HCT116 (cell line): ENCODE data around the gene NUP50. TPM values are rescaled to one million over a fixed set of nuclear protein-coding genes. Genes with fewer than 3 reads are reported as not detected.

Source experiments
- ATAC-seq: fragments of 200-7000 bp; cut with Tn5 transposase; 2 replicates; pipeline ENCODE4 v1.9.1; 2020; ENCODE audit warnings: mild to moderate bottlenecking, moderate library complexity
- BruUV-seq: library from RNA; stranded (reverse); fragments of 400-500 nt; replicated peaks from 2 replicates; lab custom pipeline; 2021; lab: Mats Ljungman, UMichigan
- CTCF ChIA-PET: fragments of 300-600 bp; sonication (Branson Sonifier 250); formaldehyde crosslinking; loops from one replicate; lab custom pipeline; 2021; ENCODE audit warnings: antibody characterized with exemption; lab: Charles Lee
- POLR2A ChIA-PET: fragments of 300-600, 350-600 bp; sonication (Branson Sonifier 250); formaldehyde crosslinking; loops from one replicate; lab custom pipeline; 2021; ENCODE audit warnings: antibody characterized with exemption; lab: Charles Lee
- RAD21 ChIA-PET, 2 experiments: fragments of 300-600 bp; sonication (Branson Sonifier 250); formaldehyde crosslinking; loops; one replicate each; lab custom pipeline; 2023; ENCODE audit warnings: low total read pairs in 2 of 2; ENCODE audit not compliant: uncharacterized antibody in 2 of 2, unreplicated experiment in 2 of 2, low non-redundant PET in 1 of 2; lab: Charles Lee
- DNase-seq: peaks from one replicate; pipeline ENCODE4 v3.0.0-alpha.2; 2010; ENCODE audit warnings: low read depth, low spot score
- H2AFZ ChIP-seq: fragments of 200-600 bp; shearing (Covaris generic), sonication (generic); 2 replicates; pipeline ENCODE4 v1.6.1; 2017; ENCODE audit warnings: low read depth, mixed run types, mixed read lengths, antibody characterized with exemption, low read length; ENCODE audit not compliant: poor library complexity, severe bottlenecking
- H3K27ac ChIP-seq: 2 replicates; pipeline ENCODE4 v1.5.1; 2012; ENCODE audit warnings: low read depth, low read length
- H3K27me3 ChIP-seq: fragments of 200-600 bp; sonication (generic); 2 replicates; pipeline ENCODE4 v1.6.1; 2016; ENCODE audit warnings: mixed run types, low read length, mixed read lengths; ENCODE audit not compliant: insufficient read depth
- H3K36me3 ChIP-seq, 2 experiments: fragments of 200-500 bp in 1 of 2; fragments of 200-600 bp in 1 of 2; sonication (Bioruptor generic) in 1 of 2; sonication (generic) in 1 of 2; 2 replicates each; pipeline versions ENCODE4 v1.5.1 to v1.6.1; 2014 to 2016; ENCODE audit warnings: low read length in 2 of 2, inconsistent platforms in 1 of 2, mixed read lengths in 1 of 2, mixed run types in 1 of 2; ENCODE audit not compliant: insufficient read depth in 2 of 2, control insufficient read depth in 1 of 2
- H3K4me1 ChIP-seq, 2 experiments: fragments of 200-600 bp in 1 of 2; sonication (generic) in 1 of 2; 2 replicates each; pipeline versions ENCODE4 v1.5.1 to v1.6.1; 2012 to 2017; ENCODE audit warnings: low read length in 2 of 2, inconsistent platforms in 1 of 2, mild to moderate bottlenecking in 1 of 2, mixed read lengths in 1 of 2, mixed run types in 1 of 2, moderate library complexity in 1 of 2; ENCODE audit not compliant: insufficient read depth in 2 of 2, control insufficient read depth in 1 of 2
- H3K4me2 ChIP-seq: fragments of 200-600 bp; sonication (generic); 2 replicates; pipeline ENCODE4 v1.6.1; 2017; ENCODE audit warnings: mixed run types, low read length, mixed read lengths
- H3K4me3 ChIP-seq, 2 experiments: fragments of 200-600 bp in 1 of 2; sonication (generic) in 1 of 2; replicated peaks in 1 of 2; 2 replicates each; pipeline ENCODE4 v1.5.1; 2011 to 2016; ENCODE audit warnings: low read length in 2 of 2, control low read depth in 1 of 2, low read depth in 1 of 2, mild to moderate bottlenecking in 1 of 2, mixed read lengths in 1 of 2, mixed run types in 1 of 2
- H3K79me2 ChIP-seq: fragments of 200-600 bp; sonication (generic); 2 replicates; pipeline ENCODE4 v1.6.1; 2017; ENCODE audit warnings: mild to moderate bottlenecking, mixed run types, low read length, moderate library complexity, mixed read lengths; ENCODE audit not compliant: insufficient read depth
- H3K9ac ChIP-seq: fragments of 200-600 bp; sonication (generic); 2 replicates; pipeline ENCODE4 v1.6.1; 2016; ENCODE audit warnings: low read length, mixed read lengths
- H3K9me2 ChIP-seq: fragments of 200-600 bp; sonication (generic), shearing (Covaris generic); 2 replicates; pipeline ENCODE4 v1.6.1; 2017; ENCODE audit warnings: mixed run types, mild to moderate bottlenecking, moderate library complexity; ENCODE audit not compliant: insufficient read depth
- H3K9me3 ChIP-seq, 2 experiments: fragments of 200-500 bp in 1 of 2; fragments of 200-600 bp in 1 of 2; sonication (Bioruptor generic) in 1 of 2; sonication (generic) in 1 of 2; 2 replicates each; pipeline ENCODE4 v1.6.1; 2014 to 2017; ENCODE audit warnings: low read length in 2 of 2, mixed read lengths in 2 of 2, inconsistent platforms in 1 of 2, low read depth in 1 of 2, mild to moderate bottlenecking in 1 of 2, mixed run types in 1 of 2, moderate library complexity in 1 of 2; ENCODE audit not compliant: control insufficient read depth in 1 of 2, insufficient read depth in 1 of 2
- H4K20me1 ChIP-seq: fragments of 200-600 bp; sonication (generic), shearing (Covaris generic); 2 replicates; pipeline ENCODE4 v1.6.1; 2017; ENCODE audit warnings: mixed run types, mild to moderate bottlenecking, moderate library complexity; ENCODE audit not compliant: insufficient read depth
- CBX3 ChIP-seq: IDR thresholded peaks from 2 replicates; pipeline ENCODE4 v1.6.1; 2012; ENCODE audit warnings: low read depth
- POLR2A ChIP-seq: IDR thresholded peaks from 2 replicates; pipeline ENCODE4 v1.7.0; 2011; ENCODE audit warnings: borderline replicate concordance; ENCODE audit not compliant: insufficient read depth, insufficient read length; ENCODE audit errors: extremely low read depth
- POLR2AphosphoS5 ChIP-seq: IDR thresholded peaks from 2 replicates; pipeline ENCODE4 v1.6.1; 2011; ENCODE audit warnings: mild to moderate bottlenecking, low read depth, low read length, moderate library complexity
- RAD21 ChIP-seq: IDR thresholded peaks from 2 replicates; pipeline ENCODE4 v1.6.1; 2012; ENCODE audit warnings: low read depth, mild to moderate bottlenecking
- SP1 ChIP-seq: IDR thresholded peaks from 2 replicates; pipeline ENCODE4 v1.6.1; 2012; ENCODE audit warnings: low read depth
- SRF ChIP-seq: IDR thresholded peaks from 2 replicates; pipeline ENCODE4 v1.6.1; 2012; ENCODE audit warnings: low read depth
- YY1 ChIP-seq: IDR thresholded peaks from 2 replicates; pipeline ENCODE4 v1.6.1; 2011; ENCODE audit warnings: low read length, low read depth, moderate library complexity, mild to moderate bottlenecking; ENCODE audit not compliant: insufficient replicate concordance; ENCODE audit errors: extremely low read depth
- ZFX ChIP-seq: fragments of 450-650 bp; IDR thresholded peaks from 2 replicates; pipeline ENCODE4 v1.6.1; 2017
- ZNF274 ChIP-seq: fragments of 200-500 bp; sonication (Bioruptor generic); IDR thresholded peaks from 2 replicates; pipeline ENCODE4 v1.6.1; 2014; ENCODE audit warnings: mild to moderate bottlenecking, low read depth, low read length, inconsistent platforms
- intact Hi-C: fragments of 100-400 bp; cut with micrococcal nuclease; formaldehyde crosslinking; loops from 2 replicates; pipeline ENCODE4 v1.10.0; 2022
- total RNA-seq: library from RNA; stranded (reverse); gene quantifications from one replicate; pipeline ENCODE4 v1.2.1, GENCODE V29; 2021; ENCODE audit not compliant: unreplicated experiment
- TF ChIP-seq, protein P1 (sequence below): IDR thresholded peaks from 2 replicates; pipeline ENCODE4 v1.6.1; 2012; ENCODE audit warnings: low read depth

The NUP50 gene
- total RNA-seq, 1 experiment from 2014 or later, result 102 TPM

DNA sequence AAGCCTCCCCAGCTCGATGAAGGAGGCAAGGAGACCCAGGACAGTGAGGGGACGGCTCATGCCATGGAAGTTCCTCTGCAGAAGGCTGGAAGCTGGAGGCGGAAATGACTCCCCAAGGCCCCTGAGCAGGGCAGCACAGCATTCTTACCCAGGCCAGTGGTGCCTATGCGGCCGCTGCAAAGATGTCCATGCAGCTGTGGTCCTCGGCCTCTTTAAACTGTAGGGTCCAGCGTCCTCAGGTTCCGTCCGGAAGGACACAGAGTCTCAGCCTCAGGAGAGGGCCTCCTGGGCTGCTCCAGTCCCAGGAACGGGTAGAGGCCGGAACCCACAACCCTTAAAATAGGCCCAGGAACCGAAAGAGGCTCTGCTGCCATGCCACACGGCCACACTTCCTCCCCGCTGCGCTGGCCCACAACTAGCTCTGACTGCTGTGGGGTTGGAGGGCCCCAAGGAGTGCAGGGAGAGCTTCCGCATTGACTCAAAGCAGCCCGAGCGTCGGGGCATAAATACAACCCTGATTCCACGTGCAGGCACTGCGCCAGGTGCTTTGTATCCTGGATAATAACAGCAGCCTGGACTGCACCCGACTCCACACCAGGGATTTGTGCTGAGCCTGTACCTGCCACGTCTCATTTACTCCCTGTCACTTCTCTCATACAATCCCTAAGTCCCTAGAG lies 71.5 kb downstream of the NUP50 start:
- Histone ChIP-seq H3K36me3 (no peaks in the 10 kb centered on the region; a peak in 2 of 4 replicates), H4K20me1 (no peaks in the 10 kb centered on the region), H3K9me2 (no peaks in the 10 kb centered on the region), H3K4me3 (no peak overlapping the region), H3K79me2 (peaks cover 36% of the 10 kb centered on the region), H3K4me2 (no peak overlapping the region), H3K9ac (no peak overlapping the region), H3K9me3 (no peaks in the 10 kb centered on the region), H3K27me3 (no peaks in the 10 kb centered on the region), H3K27ac (no peak overlapping the region), H2AFZ (no peak overlapping the region), H3K4me1 (peaks cover 7 to 20% of the 10 kb centered on the region in 2 experiments; a peak in 3 of 4 replicates)
- ChIA-PET CTCF (no interaction called here), RAD21 (no interaction called here), POLR2A (no interaction called here)
- no TSS peak for BruUV-seq
- no peak for ATAC-seq
- DNase-seq, result no peak
- intact Hi-C loops, result no loop called here
- TF ChIP-seq ZFX, result no peak
- no peak for TF ChIP-seq POLR2A
- TF ChIP-seq YY1, result no peak
- no peak for TF ChIP-seq SRF
- no peak for TF ChIP-seq ZNF274
- TF ChIP-seq, protein P1, sequence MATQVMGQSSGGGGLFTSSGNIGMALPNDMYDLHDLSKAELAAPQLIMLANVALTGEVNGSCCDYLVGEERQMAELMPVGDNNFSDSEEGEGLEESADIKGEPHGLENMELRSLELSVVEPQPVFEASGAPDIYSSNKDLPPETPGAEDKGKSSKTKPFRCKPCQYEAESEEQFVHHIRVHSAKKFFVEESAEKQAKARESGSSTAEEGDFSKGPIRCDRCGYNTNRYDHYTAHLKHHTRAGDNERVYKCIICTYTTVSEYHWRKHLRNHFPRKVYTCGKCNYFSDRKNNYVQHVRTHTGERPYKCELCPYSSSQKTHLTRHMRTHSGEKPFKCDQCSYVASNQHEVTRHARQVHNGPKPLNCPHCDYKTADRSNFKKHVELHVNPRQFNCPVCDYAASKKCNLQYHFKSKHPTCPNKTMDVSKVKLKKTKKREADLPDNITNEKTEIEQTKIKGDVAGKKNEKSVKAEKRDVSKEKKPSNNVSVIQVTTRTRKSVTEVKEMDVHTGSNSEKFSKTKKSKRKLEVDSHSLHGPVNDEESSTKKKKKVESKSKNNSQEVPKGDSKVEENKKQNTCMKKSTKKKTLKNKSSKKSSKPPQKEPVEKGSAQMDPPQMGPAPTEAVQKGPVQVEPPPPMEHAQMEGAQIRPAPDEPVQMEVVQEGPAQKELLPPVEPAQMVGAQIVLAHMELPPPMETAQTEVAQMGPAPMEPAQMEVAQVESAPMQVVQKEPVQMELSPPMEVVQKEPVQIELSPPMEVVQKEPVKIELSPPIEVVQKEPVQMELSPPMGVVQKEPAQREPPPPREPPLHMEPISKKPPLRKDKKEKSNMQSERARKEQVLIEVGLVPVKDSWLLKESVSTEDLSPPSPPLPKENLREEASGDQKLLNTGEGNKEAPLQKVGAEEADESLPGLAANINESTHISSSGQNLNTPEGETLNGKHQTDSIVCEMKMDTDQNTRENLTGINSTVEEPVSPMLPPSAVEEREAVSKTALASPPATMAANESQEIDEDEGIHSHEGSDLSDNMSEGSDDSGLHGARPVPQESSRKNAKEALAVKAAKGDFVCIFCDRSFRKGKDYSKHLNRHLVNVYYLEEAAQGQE, result no peak
- no peak for TF ChIP-seq CBX3
- TF ChIP-seq POLR2AphosphoS5, result no peak
- no peak for TF ChIP-seq SP1
- TF ChIP-seq RAD21, result no peak
